Dendritic cell treated with granulocyte-macrophage colony-stimulating factor and Interleukin-4, amounts not matched to agents 40 ng/mL and 50 ng/mL, for 4 days (primary cell): ENCODE measurements around the gene SLAMF9.

Experiments used
- H3K27ac Mint-ChIP-seq: one replicate; pipeline ENCODE4 v1.8.0; 2022; ENCODE audit warnings: mild to moderate bottlenecking, mixed read lengths
- H3K27me3 Mint-ChIP-seq: one replicate; pipeline ENCODE4 v1.8.0; 2022; ENCODE audit warnings: mild to moderate bottlenecking, mixed read lengths
- H3K36me3 Mint-ChIP-seq: one replicate; pipeline ENCODE4 v1.8.0; 2022; ENCODE audit warnings: low read depth, mixed read lengths
- H3K4me1 Mint-ChIP-seq: one replicate; pipeline ENCODE4 v1.8.0; 2022; ENCODE audit warnings: low read depth, mixed read lengths
- H3K4me3 Mint-ChIP-seq: one replicate; pipeline ENCODE4 v1.8.0; 2022; ENCODE audit warnings: mild to moderate bottlenecking, moderate library complexity, mixed read lengths
- H3K9me3 Mint-ChIP-seq: one replicate; pipeline ENCODE4 v1.8.0; 2022; ENCODE audit warnings: mixed read lengths
- intact Hi-C: fragments of 100-400 bp; cut with micrococcal nuclease; formaldehyde crosslinking; loops from one replicate; pipeline ENCODE4 v1.15.0; 2022

Gene SLAMF9

GRCh38 chr1:159938211-159938852 lies 15.7 kb downstream of the SLAMF9 start:
- Mint-ChIP-seq H3K9me3 (no peaks in the 10 kb centered on the region), H3K27ac (peak overlapping the region; percentile 57), H3K4me1 (peaks cover 77% of the 10 kb centered on the region), H3K4me3 (peak overlapping the region; percentile 30), H3K27me3 (peaks cover 12% of the 10 kb centered on the region), H3K36me3 (no peaks in the 10 kb centered on the region)
- intact Hi-C loops = loop anchor here (5.0 kb wide), 2 partner anchors 46 to 314 kb away; no protein-coding TSS in a partner anchor

- H3K4me1 Mint-ChIP-seq = peaks cover 67% of the 10 kb centered on the region
- no peaks in the 10 kb centered on the region for H3K36me3 Mint-ChIP-seq
- H3K4me3 Mint-ChIP-seq = peak overlapping the region; percentile 30
- intact Hi-C loops = loop anchor here (5.0 kb wide), 2 partner anchors 45 to 315 kb away; no protein-coding TSS in a partner anchor
- H3K9me3 Mint-ChIP-seq = no peaks in the 10 kb centered on the region
- H3K27me3 Mint-ChIP-seq = peaks cover 14% of the 10 kb centered on the region
- peak overlapping the region; percentile 57 for H3K27ac Mint-ChIP-seq
These were observed 16.8 kb downstream of the SLAMF9 start for GRCh38 chr1:159937054-159937750.

GRCh38 chr1:159936273-159936904 lies 17.6 kb downstream of the SLAMF9 start:
- H3K36me3 Mint-ChIP-seq = no peaks in the 10 kb centered on the region
- intact Hi-C loops = loop anchor here (1.0 to 5.0 kb wide), 3 partner anchors 44 to 316 kb away; no protein-coding TSS in a partner anchor
- no peak overlapping the region for H3K4me3 Mint-ChIP-seq
- H3K4me1 Mint-ChIP-seq = peaks cover 67% of the 10 kb centered on the region
- H3K27ac Mint-ChIP-seq = no peak overlapping the region
- no peaks in the 10 kb centered on the region for H3K9me3 Mint-ChIP-seq
- peaks cover 14% of the 10 kb centered on the region for H3K27me3 Mint-ChIP-seq

GRCh38 chr1:159935719-159936272 lies 18.2 kb downstream of the SLAMF9 start:
- peaks cover 15% of the 10 kb centered on the region for H3K27me3 Mint-ChIP-seq
- H3K27ac Mint-ChIP-seq = no peak overlapping the region
- H3K9me3 Mint-ChIP-seq = no peaks in the 10 kb centered on the region
- H3K4me3 Mint-ChIP-seq = no peak overlapping the region
- peaks cover 63% of the 10 kb centered on the region for H3K4me1 Mint-ChIP-seq
- intact Hi-C loops = loop anchor here (1.0 to 5.0 kb wide), 3 partner anchors 43 to 317 kb away; no protein-coding TSS in a partner anchor
- H3K36me3 Mint-ChIP-seq = no peaks in the 10 kb centered on the region

DNA sequence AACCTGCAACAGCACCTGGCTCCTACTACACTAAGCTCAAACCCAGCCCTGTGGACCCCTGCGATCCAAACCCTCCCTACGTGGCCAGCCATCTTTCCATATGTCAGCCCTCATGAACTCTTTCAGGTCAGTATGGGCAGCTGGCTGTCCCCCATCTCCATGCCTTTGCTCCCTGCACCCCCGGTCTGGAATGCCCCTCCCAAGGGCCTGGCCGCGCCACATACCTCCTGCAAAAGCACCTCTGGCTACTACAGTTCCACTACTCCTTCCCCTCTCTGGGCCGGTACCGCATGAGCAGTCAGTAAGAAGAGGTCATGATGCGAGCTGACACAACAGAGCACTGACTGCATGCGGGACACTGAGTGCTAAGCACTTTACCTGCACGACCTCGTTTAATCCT lies 18.7 kb downstream of the SLAMF9 start:
- Mint-ChIP-seq H3K9me3 (no peaks in the 10 kb centered on the region), H3K27ac (no peak overlapping the region), H3K4me1 (peaks cover 58% of the 10 kb centered on the region), H3K27me3 (peaks cover 18% of the 10 kb centered on the region), H3K4me3 (no peak overlapping the region), H3K36me3 (no peaks in the 10 kb centered on the region)
- intact Hi-C loops = loop anchor here (5.0 kb wide), 2 partner anchors 43 to 317 kb away; no protein-coding TSS in a partner anchor

DNA sequence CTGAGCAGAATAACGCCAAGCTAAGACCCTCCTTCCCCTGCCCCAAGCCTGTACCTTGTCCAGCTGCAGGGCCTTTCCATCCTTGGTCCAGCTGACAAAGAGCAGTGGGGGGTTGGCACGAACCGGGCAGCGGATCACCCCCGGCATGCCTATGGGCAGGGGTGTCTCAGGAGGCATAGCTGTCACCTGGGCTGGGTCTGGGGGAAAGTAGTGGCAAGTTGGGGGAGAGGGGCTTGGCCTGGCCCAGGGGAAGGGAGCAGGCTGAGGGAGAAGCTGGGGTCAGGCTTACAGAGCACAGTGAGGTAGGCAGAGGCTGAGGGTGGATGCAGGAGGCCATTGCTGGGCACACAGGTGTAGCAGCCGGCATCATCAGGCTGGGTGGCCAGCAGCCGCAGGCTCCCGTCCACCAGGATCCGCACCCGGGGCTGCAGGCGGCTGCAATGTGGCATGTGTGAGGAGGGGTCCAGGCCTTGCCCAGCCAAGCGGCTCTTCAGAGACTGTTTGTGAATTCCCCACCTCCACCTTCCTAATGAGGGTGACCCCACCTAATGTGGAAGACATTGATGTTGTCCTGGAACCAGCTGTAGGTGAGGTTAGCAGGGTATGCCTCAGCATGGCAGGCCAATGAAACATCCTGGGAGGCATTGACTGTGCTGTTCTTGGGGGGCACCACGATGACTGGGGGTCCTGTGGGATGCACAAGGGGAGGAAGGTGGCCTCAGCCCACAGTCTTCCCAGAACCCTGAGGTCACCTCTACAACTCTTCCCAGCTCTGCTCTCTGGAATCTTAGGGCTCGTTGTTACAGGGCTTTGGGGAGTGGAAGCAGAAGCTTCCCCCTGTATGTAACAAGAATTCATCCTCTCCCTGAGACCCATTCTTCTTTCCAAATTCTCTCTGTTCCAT lies 19.6 kb downstream of the SLAMF9 start:
- Mint-ChIP-seq H3K9me3 (no peaks in the 10 kb centered on the region), H3K27me3 (peaks cover 21% of the 10 kb centered on the region), H3K36me3 (no peaks in the 10 kb centered on the region), H3K4me1 (peaks cover 52% of the 10 kb centered on the region), H3K27ac (no peak overlapping the region), H3K4me3 (no peak overlapping the region)
- intact Hi-C loops = loop anchor here (5.0 kb wide), 2 partner anchors 42 to 318 kb away; no protein-coding TSS in a partner anchor

DNA sequence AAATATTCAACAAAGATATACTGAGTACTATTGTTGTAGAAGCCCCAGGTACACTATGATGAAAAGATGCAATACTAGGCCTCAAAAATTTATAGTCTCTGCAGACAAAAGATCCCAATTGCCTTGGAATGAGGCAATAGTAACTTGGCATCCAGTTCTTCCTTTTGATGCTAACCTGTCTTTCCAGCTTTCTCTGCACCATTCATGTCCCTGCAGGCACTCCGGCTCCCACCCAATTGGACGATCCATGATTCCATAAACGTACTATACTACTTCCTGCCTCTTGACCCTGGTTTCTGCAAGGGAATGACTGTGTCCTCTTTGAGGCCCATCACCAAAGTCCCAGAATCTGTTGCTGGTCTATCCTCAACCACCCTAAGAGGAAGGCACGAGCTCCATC lies 20.7 kb downstream of the SLAMF9 start:
- intact Hi-C loops = no loop called here
- Mint-ChIP-seq H3K36me3 (no peaks in the 10 kb centered on the region), H3K9me3 (no peaks in the 10 kb centered on the region), H3K27ac (no peak overlapping the region), H3K27me3 (peaks cover 25% of the 10 kb centered on the region), H3K4me1 (peaks cover 47% of the 10 kb centered on the region), H3K4me3 (no peak overlapping the region)

GRCh38 chr1:159932296-159933285 lies 21.4 kb downstream of the SLAMF9 start:
- intact Hi-C loops = no loop called here
- peaks cover 39% of the 10 kb centered on the region for H3K4me1 Mint-ChIP-seq
- peaks cover 25% of the 10 kb centered on the region for H3K27me3 Mint-ChIP-seq
- H3K27ac Mint-ChIP-seq = no peak overlapping the region
- no peaks in the 10 kb centered on the region for H3K9me3 Mint-ChIP-seq
- H3K4me3 Mint-ChIP-seq = no peak overlapping the region
- H3K36me3 Mint-ChIP-seq = no peaks in the 10 kb centered on the region

GRCh38 chr1:159931795-159932173 lies 22.3 kb downstream of the SLAMF9 start:
- H3K4me1 Mint-ChIP-seq = peaks cover 31% of the 10 kb centered on the region
- intact Hi-C loops = no loop called here
- H3K36me3 Mint-ChIP-seq = no peaks in the 10 kb centered on the region
- no peak overlapping the region for H3K4me3 Mint-ChIP-seq
- H3K9me3 Mint-ChIP-seq = no peaks in the 10 kb centered on the region
- peaks cover 25% of the 10 kb centered on the region for H3K27me3 Mint-ChIP-seq
- H3K27ac Mint-ChIP-seq = no peak overlapping the region

DNA sequence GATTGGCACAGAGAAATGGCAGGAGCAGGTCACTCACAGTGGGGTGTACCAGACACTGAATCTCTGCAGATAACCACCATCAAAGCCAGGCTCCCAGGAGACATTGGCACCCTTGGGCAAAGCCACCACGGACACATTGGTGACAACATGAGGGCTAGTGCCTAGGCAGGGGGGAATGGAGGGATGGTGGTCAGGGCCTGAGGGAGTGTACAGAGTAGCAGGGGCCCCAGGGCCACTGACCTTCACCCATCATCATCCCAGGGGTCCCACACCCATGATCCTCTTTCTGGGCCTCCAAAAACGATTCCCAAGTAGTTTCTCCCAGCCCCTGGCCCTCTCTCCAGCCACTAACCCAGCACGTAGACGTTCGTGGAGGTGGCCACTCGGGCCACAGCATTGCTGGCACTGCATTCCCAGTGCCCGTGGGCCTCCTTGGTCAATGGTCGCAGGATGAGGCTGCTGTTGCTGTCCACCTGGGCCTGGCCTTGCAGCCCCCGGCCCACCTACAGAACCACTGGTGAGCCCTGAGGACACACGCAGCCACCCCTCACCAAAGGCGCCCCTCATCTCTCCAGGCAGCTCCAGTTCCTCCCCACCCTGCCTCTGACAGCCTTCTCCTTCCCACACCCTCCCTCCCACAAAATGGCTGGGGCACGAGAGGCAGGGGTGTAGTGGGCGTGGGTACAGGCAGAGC lies 22.8 kb downstream of the SLAMF9 start:
- peaks cover 28% of the 10 kb centered on the region for H3K4me1 Mint-ChIP-seq
- H3K36me3 Mint-ChIP-seq = no peaks in the 10 kb centered on the region
- H3K4me3 Mint-ChIP-seq = no peak overlapping the region
- no peak overlapping the region for H3K27ac Mint-ChIP-seq
- intact Hi-C loops = no loop called here
- H3K9me3 Mint-ChIP-seq = no peaks in the 10 kb centered on the region
- H3K27me3 Mint-ChIP-seq = peaks cover 25% of the 10 kb centered on the region

DNA sequence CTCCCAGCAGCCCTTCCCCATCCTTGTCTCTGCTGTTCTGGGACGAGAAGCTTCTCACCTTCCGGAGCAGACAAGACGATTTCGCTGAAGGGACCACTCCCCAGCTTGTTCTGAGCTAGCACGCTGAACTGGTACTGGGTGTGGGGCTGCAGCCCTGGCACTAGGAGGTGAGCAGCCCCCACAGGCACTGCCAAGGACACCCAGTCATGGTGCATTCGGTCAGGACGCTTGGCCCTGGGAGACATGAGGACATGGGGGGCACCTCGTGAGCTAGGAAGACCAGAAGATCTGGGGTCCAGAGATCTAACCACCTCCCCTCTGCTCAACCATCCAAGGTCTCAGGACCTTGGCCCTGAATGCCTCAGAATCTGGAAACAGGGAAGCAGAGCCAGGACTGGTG lies 23.4 kb downstream of the SLAMF9 start:
- H3K27me3 Mint-ChIP-seq = peaks cover 25% of the 10 kb centered on the region
- no peaks in the 10 kb centered on the region for H3K9me3 Mint-ChIP-seq
- peaks cover 29% of the 10 kb centered on the region for H3K4me1 Mint-ChIP-seq
- H3K27ac Mint-ChIP-seq = no peak overlapping the region
- H3K4me3 Mint-ChIP-seq = no peak overlapping the region
- intact Hi-C loops = no loop called here
- H3K36me3 Mint-ChIP-seq = no peaks in the 10 kb centered on the region

GRCh38 chr1:159930216-159930615 lies 23.8 kb downstream of the SLAMF9 start:
- Mint-ChIP-seq H3K4me1 (peaks cover 29% of the 10 kb centered on the region), H3K27ac (no peak overlapping the region), H3K27me3 (peaks cover 25% of the 10 kb centered on the region), H3K4me3 (no peak overlapping the region), H3K9me3 (no peaks in the 10 kb centered on the region), H3K36me3 (peaks cover 4% of the 10 kb centered on the region)
- intact Hi-C loops = no loop called here
